HG03108 (cell line): Measurements from ENCODE around the gene INO80C.
"Not testable (repeated sequence)": the region's sequence is repeated elsewhere in the genome, so short reads cannot be mapped to it uniquely, and the experiment has no call there.

Source experiments
- ATAC-seq: cut with Tn5 transposase; IDR thresholded peaks from one replicate; pipeline ENCODE4 v1.9.1; 2021; ENCODE audit warnings: moderate library complexity; ENCODE audit not compliant: unreplicated experiment

The INO80C gene

GRCh38 chr18:35463827-35464226 is 33.9 kb downstream of the INO80C start:
- no peak for ATAC-seq

DNA sequence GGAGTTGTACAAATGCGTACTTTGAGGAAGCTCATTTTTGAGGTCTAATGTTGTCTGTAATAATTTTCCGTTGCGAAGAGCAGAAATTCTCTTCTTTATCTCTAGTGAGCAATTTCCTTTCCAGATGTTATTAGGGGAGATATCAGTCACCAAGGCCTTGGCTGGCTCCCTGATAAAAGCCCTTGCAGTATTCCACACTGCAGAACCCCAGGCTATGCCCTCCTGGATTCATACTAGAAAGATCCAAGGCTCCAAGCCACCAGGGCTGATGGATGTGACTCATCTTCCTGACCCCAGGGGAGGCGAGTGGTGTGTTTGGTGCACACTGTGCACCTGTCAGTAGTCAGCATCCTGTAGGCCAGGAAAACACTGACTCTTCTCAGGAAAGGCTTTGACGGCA is 34.7 kb downstream of the INO80C start:
- no peak for ATAC-seq

DNA sequence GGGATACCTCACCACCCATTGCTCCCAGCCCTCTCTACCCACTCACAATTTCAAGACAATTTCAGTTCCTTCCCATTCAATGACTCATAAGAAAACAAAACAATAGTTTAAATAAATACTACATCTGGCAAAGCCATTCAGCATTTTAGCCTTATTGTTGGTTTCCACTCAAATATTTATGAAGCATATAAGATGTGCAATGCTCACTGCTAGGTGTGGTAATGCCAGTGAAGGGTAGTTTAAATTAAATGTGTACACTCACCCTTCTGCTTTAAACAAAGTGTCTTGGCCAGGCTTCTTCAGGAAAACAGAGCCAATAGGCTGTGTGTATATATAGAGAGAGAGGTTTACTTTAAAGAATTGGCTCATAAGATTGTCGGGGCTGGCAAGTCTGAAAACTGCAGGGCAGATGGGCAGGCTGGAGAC is 37.0 kb downstream of the INO80C start:
- ATAC-seq = no peak

- no peak for ATAC-seq
These were observed 37.8 kb downstream of the INO80C start for GRCh38 chr18:35459997-35460396.

- no peak for ATAC-seq
These were observed 38.9 kb downstream of the INO80C start for GRCh38 chr18:35458677-35459441.

- ATAC-seq = no peak
These were observed 39.5 kb downstream of the INO80C start for GRCh38 chr18:35458271-35458670.

DNA sequence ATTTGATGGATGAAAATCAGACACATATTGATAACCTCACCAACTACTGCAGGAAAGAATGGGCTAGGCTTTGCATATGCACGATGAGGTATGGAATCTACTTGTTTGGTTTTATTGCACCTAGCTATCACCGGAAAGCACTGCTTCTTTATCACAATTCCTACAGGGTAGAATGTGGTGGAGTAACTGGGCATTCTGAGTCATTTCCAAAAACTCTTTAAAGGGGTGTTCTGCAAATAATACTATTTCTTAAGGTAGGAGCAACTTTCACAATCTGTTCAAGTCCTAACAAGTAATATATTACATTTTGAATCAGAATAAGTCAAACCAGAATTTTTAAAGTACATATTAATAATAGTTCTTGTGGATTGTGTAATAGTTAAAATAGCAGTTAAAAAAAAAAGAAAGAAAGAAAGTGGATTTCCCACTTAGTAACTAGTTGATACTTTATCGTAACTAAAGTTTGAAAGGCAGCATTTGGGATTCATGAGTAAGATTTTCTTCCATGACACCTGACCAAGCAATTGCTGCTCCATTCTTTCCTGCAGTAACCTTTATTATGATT is 40.5 kb downstream of the INO80C start:
- ATAC-seq = no peak

DNA sequence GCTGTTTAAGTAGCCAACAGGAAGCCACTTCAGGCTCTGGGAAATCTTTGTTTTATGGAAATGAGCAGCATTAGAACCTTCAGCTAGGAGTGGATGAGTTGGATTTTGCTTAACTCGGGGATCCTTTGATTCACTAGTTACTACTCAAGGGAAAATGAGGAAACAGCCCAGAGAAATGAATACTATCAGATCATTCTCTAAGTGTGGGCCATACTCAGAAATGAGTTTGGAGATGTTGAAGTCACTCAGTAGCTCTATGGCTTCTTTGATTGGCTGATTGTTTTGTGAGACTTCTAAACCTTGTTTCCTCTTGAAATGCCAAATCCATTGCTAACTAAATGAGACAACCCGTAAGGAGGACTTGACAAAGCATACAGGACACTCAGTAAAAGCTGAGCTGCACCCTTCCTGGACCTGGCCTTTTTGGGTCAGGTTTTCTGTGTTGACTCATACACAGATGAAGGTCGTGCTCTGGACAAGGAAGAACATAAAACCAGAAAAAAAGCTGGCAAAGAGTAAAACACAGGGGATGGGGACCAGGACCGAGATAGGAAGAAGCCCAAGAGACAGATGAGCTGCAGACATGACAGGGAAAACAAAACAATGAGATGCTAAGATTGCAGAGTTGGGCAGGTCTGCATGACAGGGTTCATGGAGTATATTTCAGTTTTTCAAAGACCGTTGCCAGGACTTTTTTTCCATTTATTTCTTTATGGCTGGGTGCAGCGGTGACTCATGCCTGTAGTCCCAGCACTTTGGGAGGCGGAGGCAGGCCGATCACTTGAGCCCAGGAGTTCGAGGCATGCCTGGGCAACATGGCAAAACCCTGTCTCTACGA is 41.6 kb downstream of the INO80C start:
- no peak for ATAC-seq

DNA sequence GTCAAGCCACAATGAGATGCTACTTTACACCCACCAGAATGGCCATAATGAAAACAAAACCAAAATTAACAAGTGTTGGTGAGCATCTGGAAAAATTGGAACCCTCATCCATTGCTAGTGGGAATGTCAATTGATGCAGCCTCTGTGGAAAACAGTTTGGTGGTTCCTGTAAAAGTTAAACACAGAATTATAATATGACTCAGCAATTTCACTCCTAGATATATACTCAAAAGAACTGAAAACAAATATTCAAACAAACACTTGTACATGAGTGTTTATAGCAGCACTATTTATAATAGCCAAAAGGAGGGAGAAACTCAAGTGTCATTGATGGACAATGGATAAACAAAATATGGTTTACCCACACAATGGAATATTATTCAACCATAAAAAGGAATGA is 43.0 kb downstream of the INO80C start:
- no peak for ATAC-seq

DNA sequence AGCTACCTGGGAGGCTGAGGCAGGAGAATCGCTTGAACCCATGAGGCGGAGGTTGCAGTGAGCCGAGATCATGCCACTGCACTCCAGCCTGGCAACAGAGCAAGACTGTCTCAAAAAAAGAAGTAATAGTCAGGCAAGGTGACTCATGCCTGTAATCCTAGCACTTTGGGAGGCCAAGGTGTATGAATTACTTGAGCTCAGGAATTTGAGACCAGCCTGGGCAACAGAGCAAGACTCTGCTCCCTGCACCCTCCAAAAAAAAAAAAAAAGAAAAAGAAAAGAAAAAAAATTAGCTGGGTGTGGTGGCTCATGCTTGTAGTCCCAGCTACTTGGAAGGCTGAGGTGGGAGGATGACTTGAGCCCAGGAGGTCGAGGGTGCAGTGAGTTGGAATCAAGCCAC is 44.7 kb downstream of the INO80C start:
- not testable (repeated sequence) for ATAC-seq

DNA sequence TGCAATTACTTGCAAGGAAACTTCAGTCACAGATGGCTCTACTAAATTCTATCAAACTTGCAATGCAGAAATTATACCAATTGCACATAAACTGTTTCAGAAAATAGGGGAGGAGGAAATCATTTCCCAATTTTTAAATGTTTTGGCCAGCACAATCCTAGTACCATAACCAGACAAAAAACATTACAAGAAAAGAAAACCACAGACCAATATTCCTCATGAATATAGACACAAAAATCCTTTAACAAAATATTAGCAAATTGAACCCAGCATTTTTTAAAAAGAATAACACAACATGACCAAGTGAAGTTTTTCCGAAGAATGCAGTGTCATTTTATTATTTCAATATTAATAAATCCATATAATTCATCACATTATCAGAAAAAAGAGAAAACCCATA is 45.8 kb downstream of the INO80C start:
- no peak for ATAC-seq

GRCh38 chr18:35451032-35451431 is 46.7 kb downstream of the INO80C start:
- ATAC-seq = no peak

GRCh38 chr18:35444636-35445035 is 53.1 kb downstream of the INO80C start:
- ATAC-seq = no peak

DNA sequence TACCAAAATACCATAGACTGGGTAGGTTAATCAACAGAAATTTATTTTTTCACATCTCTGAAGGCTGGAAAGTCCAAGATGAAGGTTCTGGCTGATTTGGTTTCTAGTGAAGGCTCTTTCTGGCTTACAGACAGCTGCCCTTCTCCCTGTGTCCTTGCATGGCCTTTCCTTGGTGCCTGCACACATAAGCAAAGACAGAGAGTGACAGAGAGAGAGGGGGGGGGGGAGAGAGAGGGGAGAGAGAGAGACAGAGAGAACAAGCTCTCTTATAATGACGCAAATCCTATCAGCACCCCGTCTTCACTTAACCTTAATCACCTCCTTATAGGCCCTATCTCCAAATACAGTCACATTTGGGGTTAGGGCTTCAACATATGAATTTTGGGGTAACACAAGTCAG is 53.9 kb downstream of the INO80C start:
- ATAC-seq = no peak

GRCh38 chr18:35443434-35443833 is 54.3 kb downstream of the INO80C start:
- ATAC-seq = no peak

GRCh38 chr18:35442701-35443100 is 55.1 kb downstream of the INO80C start:
- ATAC-seq = no peak

GRCh38 chr18:35441857-35442595 is 55.7 kb downstream of the INO80C start:
- no peak for ATAC-seq

GRCh38 chr18:35438480-35439234 is 59.1 kb downstream of the INO80C start:
- ATAC-seq = no peak

DNA sequence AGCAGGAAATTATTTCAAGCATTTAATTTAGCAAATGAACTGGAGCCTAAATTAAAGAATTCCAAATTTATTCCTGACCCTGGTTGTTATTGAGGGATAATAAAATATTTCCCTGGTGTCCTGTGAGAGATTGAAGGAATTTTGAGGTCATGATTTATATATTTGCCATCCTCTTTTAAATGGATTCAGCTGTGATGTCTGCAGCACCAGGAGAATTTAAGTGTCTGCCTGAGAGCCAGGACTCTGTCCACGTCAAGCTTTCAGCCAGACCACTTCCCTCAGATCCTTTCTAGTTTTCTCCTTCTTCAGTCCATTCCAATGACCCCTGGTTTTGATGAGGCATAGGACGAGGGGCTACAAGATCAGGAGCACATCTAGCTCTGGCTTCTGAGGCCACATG is 59.9 kb downstream of the INO80C start:
- ATAC-seq = no peak

DNA sequence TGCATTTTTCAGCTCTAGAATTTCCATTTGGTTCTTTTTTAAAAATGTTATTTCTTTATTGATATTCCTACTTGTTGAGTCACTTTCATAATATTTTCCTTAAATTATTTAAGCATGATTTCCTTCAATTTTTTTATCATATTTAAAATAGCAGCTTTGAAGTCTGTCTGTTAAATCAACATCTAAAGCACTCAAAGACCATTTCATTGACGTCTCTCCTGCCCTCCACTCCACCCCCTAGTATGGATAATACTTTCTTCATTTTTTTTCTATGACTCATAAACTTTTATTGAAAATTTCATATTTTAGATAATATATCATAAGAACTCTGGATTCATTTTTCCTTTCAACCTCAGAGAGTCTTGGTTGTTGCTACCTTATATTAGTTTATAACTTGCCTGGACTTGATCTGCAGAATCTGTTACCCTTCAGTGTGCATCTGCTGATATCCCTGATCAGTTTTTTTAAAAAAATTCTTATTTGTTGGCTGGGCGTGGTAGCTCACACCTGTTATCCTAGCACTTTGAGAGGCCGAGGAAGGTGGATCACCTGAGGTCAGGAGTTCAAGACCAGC is 61.6 kb downstream of the INO80C start:
- ATAC-seq = no peak
